GM23338 (cell line): Measurements from ENCODE around the gene PLA2G1B. TPM values are rescaled to one million over a fixed set of nuclear protein-coding genes. Genes with fewer than 3 reads are reported as not detected.

ENCODE experiments used
- ATAC-seq: fragments of 200-7000 bp; cut with Tn5 transposase; 3 replicates; pipeline ENCODE4 v1.9.1; 2020
- DNase-seq: peaks from one replicate; pipeline ENCODE4 v3.0.0-alpha.2; 2015; ENCODE audit warnings: low spot score
- H2AFZ ChIP-seq: fragments of 200-600 bp; sonication (generic); 2 replicates; pipeline ENCODE4 v1.8.0; 2016; ENCODE audit warnings: antibody characterized with exemption, mild to moderate bottlenecking, moderate library complexity
- H3F3A ChIP-seq: fragments of 200-600 bp; sonication (generic); replicated peaks from 2 replicates; pipeline ENCODE4 v1.8.0; 2017; ENCODE audit warnings: antibody characterized with exemption, mixed run types, low read depth
- H3K27ac ChIP-seq: fragments of 200-600 bp; sonication (generic); 2 replicates; pipeline ENCODE4 v1.6.1; 2016; ENCODE audit warnings: low read depth
- H3K27me3 ChIP-seq: fragments of 200-600 bp; sonication (generic); 2 replicates; pipeline ENCODE4 v1.8.0; 2016; ENCODE audit warnings: mild to moderate bottlenecking, mixed run types, moderate library complexity; ENCODE audit not compliant: insufficient read depth
- H3K36me3 ChIP-seq: fragments of 200-600 bp; sonication (generic); 2 replicates; pipeline ENCODE4 v1.8.0; 2016; ENCODE audit warnings: mild to moderate bottlenecking; ENCODE audit not compliant: insufficient read depth
- H3K4me1 ChIP-seq: fragments of 200-600 bp; sonication (generic); 2 replicates; pipeline ENCODE4 v1.8.0; 2016; ENCODE audit warnings: mild to moderate bottlenecking, moderate library complexity; ENCODE audit not compliant: insufficient read depth
- H3K4me2 ChIP-seq: fragments of 200-600 bp; sonication (generic); 2 replicates; pipeline ENCODE4 v1.7.1; 2017; ENCODE audit warnings: mixed run types
- H3K4me3 ChIP-seq: fragments of 200-600 bp; sonication (generic); 2 replicates; pipeline ENCODE4 v1.6.1; 2016; ENCODE audit warnings: mixed run types
- H3K79me2 ChIP-seq: fragments of 200-600 bp; sonication (generic); replicated peaks from 2 replicates; pipeline ENCODE4 v1.8.0; 2017; ENCODE audit warnings: mild to moderate bottlenecking; ENCODE audit not compliant: insufficient read depth
- H3K9me2 ChIP-seq: fragments of 200-600 bp; sonication (generic); 2 replicates; pipeline ENCODE4 v1.8.0; 2017; ENCODE audit not compliant: insufficient read depth
- H4K20me1 ChIP-seq: fragments of 200-600 bp; sonication (generic); replicated peaks from 2 replicates; pipeline ENCODE4 v1.8.0; 2017; ENCODE audit warnings: mild to moderate bottlenecking; ENCODE audit not compliant: insufficient read depth
- H3K27ac Mint-ChIP-seq: 2 replicates; pipeline ENCODE4 v1.8.0; 2020; ENCODE audit warnings: inconsistent platforms, mild to moderate bottlenecking, moderate library complexity, mixed read lengths
- H3K27me3 Mint-ChIP-seq: 3 replicates; pipeline ENCODE4 v1.8.0; 2022; ENCODE audit warnings: low read depth, mild to moderate bottlenecking, moderate library complexity, mixed read lengths, inconsistent platforms; ENCODE audit not compliant: insufficient read depth, poor library complexity
- H3K36me3 Mint-ChIP-seq: 3 replicates; pipeline ENCODE4 v1.8.0; 2021; ENCODE audit warnings: low read depth, mild to moderate bottlenecking, inconsistent platforms, moderate library complexity, mixed read lengths
- H3K4me1 Mint-ChIP-seq: 3 replicates; pipeline ENCODE4 v1.8.0; 2020; ENCODE audit warnings: mild to moderate bottlenecking, inconsistent platforms, mixed read lengths
- H3K4me3 Mint-ChIP-seq: 3 replicates; pipeline ENCODE4 v1.8.0; 2021; ENCODE audit warnings: moderate library complexity, mild to moderate bottlenecking, inconsistent platforms, mixed read lengths
- H3K9me3 Mint-ChIP-seq: 3 replicates; pipeline ENCODE4 v1.8.0; 2020; ENCODE audit warnings: moderate library complexity, mild to moderate bottlenecking, inconsistent platforms, mixed read lengths
- CREB1 ChIP-seq: fragments of 250-450 bp; sonication (Bioruptor Pico); IDR thresholded peaks from 2 replicates; pipeline ENCODE4 v1.5.0; 2020; ENCODE audit warnings: low read depth, mild to moderate bottlenecking, moderate library complexity
- CTCF ChIP-seq, 2 experiments: fragments of 200-600 bp in 1 of 2; sonication (generic) in 1 of 2; conservative IDR thresholded peaks; 2 replicates each; pipeline versions ENCODE4 v1.5.1 to v1.6.1; 2016 to 2017; ENCODE audit warnings: antibody characterized with exemption in 2 of 2, low read depth in 2 of 2, mild to moderate bottlenecking in 2 of 2, moderate library complexity in 1 of 2
- ETS1 ChIP-seq: IDR thresholded peaks from 2 replicates; pipeline ENCODE4 v1.6.1; 2016; ENCODE audit warnings: antibody characterized with exemption
- EZH2 ChIP-seq: fragments of 200-600 bp; sonication (generic); IDR thresholded peaks from one replicate; pipeline ENCODE4 v1.8.0; 2017; ENCODE audit warnings: antibody characterized with exemption, mild to moderate bottlenecking, low read depth; ENCODE audit not compliant: unreplicated experiment
- EZH2phosphoT487 ChIP-seq: fragments of 200-600 bp; sonication (generic); IDR thresholded peaks from one replicate; pipeline ENCODE4 v1.8.1; 2018; ENCODE audit warnings: antibody characterized with exemption; ENCODE audit not compliant: unreplicated experiment
- JUNB ChIP-seq: IDR thresholded peaks from one replicate; pipeline ENCODE4 v1.6.1; 2016; ENCODE audit warnings: antibody characterized with exemption; ENCODE audit not compliant: unreplicated experiment
- NANOG ChIP-seq: IDR thresholded peaks from 2 replicates; pipeline ENCODE4 v1.6.1; 2016; ENCODE audit warnings: antibody characterized with exemption, borderline replicate concordance
- POLR2AphosphoS5 ChIP-seq: IDR thresholded peaks from 2 replicates; pipeline ENCODE4 v1.6.1; 2016; ENCODE audit warnings: antibody characterized with exemption, low read depth
- REST ChIP-seq: IDR thresholded peaks from one replicate; pipeline ENCODE4 v1.6.1; 2018; ENCODE audit warnings: antibody characterized with exemption; ENCODE audit not compliant: unreplicated experiment
- STAT1 ChIP-seq: IDR thresholded peaks from one replicate; pipeline ENCODE4 v1.6.1; 2016; ENCODE audit warnings: antibody characterized with exemption; ENCODE audit not compliant: unreplicated experiment
- ZNF114 ChIP-seq: fragments of 250-450 bp; sonication (Bioruptor Pico); IDR thresholded peaks from 2 replicates; pipeline ENCODE4 v1.5.0; 2020; ENCODE audit warnings: mild to moderate bottlenecking, moderate library complexity
- ZNF331 ChIP-seq: fragments of 250-450 bp; sonication (Bioruptor Pico); IDR thresholded peaks from 2 replicates; pipeline ENCODE4 v1.5.0; 2020; ENCODE audit warnings: low read depth, mild to moderate bottlenecking, moderate library complexity
- ZNF462 ChIP-seq: fragments of 250-450 bp; sonication (Bioruptor Pico); IDR thresholded peaks from 2 replicates; pipeline ENCODE4 v1.5.0; 2020; ENCODE audit warnings: mild to moderate bottlenecking, moderate library complexity
- polyA plus RNA-seq: library from polyadenylated mRNA; unstranded; fragments of >200 nt; fragmentation: Nextera tagmentation; extraction: Ambion mirVana; gene quantifications from 2 replicates; pipeline ENCODE4 v1.2.1, GENCODE V29; 2016
- total RNA-seq: library from RNA; depleted of rRNA; stranded (reverse); fragments of >200 nt; shearing (Covaris generic); gene quantifications from 2 replicates; pipeline ENCODE4 v1.2.3, GENCODE V29; 2014

The PLA2G1B gene
- total and polyA plus RNA-seq, 2 experiments from 2014 or later = not detected

GRCh38 chr12:120373683-120374082, 46.1 kb upstream of the PLA2G1B start:
- H3K4me1 Mint-ChIP-seq = peaks cover 51% of the 10 kb centered on the region

More at GRCh38 chr12:120373683-120374082, 46.1 kb upstream of the PLA2G1B start:
- no peaks in the 10 kb centered on the region for H3K79me2 ChIP-seq
- H3F3A ChIP-seq = peaks cover 19% of the 10 kb centered on the region; the same call in 1 of the 2 replicates
- H3K36me3 Mint-ChIP-seq = no peaks in the 10 kb centered on the region
- no peak overlapping the region for H3K4me3 Mint-ChIP-seq
- peaks cover 39% of the 10 kb centered on the region for H3K27me3 ChIP-seq
- H3K9me2 ChIP-seq = no peaks in the 10 kb centered on the region
- no peaks in the 10 kb centered on the region for H4K20me1 ChIP-seq
- H3K4me1 ChIP-seq = peaks cover 47% of the 10 kb centered on the region
- no peak overlapping the region for H3K27ac Mint-ChIP-seq
- no peak overlapping the region for H3K27ac ChIP-seq
- no peak overlapping the region for H2AFZ ChIP-seq
- H3K36me3 ChIP-seq = no peaks in the 10 kb centered on the region
- DNase-seq (no peak), ATAC-seq (no peak)
- no peak overlapping the region for H3K4me2 ChIP-seq
- H3K27me3 Mint-ChIP-seq = peaks cover 28% of the 10 kb centered on the region
- TF ChIP-seq CTCF (conservative IDR thresholded peaks at IDR 0.05; ENCODE audit: low read depth in 2 of 2) (no peak), ZNF462 (CRISPR knock-in tag) (no peak), POLR2AphosphoS5 (no peak), ZNF331 (CRISPR knock-in tag) (no peak), NANOG (no peak), EZH2 (no peak), STAT1 (no peak), REST (no peak), JUNB (no peak), CREB1 (CRISPR knock-in tag) (no peak), ZNF114 (CRISPR knock-in tag) (no peak), EZH2phosphoT487 (no peak), ETS1 (no peak)
- no peak overlapping the region for H3K4me3 ChIP-seq
- no peaks in the 10 kb centered on the region; the same call in 2 of the 3 replicates for H3K9me3 Mint-ChIP-seq
